DOHH2 (cell line): Measurements from ENCODE around the gene CEP85L.

Experiments used
- H3F3A ChIP-seq: fragments of 200-600 bp; sonication (generic), shearing (Covaris generic); 2 replicates; pipeline ENCODE4 v1.6.0; 2016; ENCODE audit warnings: antibody characterized with exemption, mild to moderate bottlenecking; ENCODE audit not compliant: control insufficient read depth, insufficient read depth
- H3K27ac ChIP-seq: fragments of 200-600 bp; sonication (generic); 2 replicates; pipeline ENCODE4 v1.5.1; 2014; ENCODE audit warnings: low read depth, mild to moderate bottlenecking, low read length, moderate library complexity
- H3K27me3 ChIP-seq: fragments of 200-600 bp; sonication (generic); 2 replicates; pipeline ENCODE4 v1.6.1; 2014; ENCODE audit warnings: mild to moderate bottlenecking, low read length, mixed read lengths; ENCODE audit not compliant: control insufficient read depth
- H3K36me3 ChIP-seq: fragments of 200-600 bp; sonication (generic); 2 replicates; pipeline ENCODE4 v1.6.1; 2014; ENCODE audit warnings: mild to moderate bottlenecking, low read length, moderate library complexity, mixed read lengths; ENCODE audit not compliant: control insufficient read depth
- H3K4me1 ChIP-seq: fragments of 200-600 bp; sonication (generic); 2 replicates; pipeline ENCODE4 v1.6.1; 2014; ENCODE audit warnings: mild to moderate bottlenecking, low read length, mixed read lengths; ENCODE audit not compliant: control insufficient read depth
- H3K4me2 ChIP-seq: fragments of 200-600 bp; sonication (generic); 2 replicates; pipeline ENCODE4 v1.6.0; 2014; ENCODE audit warnings: mild to moderate bottlenecking, low read length, moderate library complexity
- H3K4me3 ChIP-seq: fragments of 200-600 bp; sonication (generic); 2 replicates; pipeline ENCODE4 v1.5.1; 2014; ENCODE audit warnings: mild to moderate bottlenecking, low read length, mixed read lengths
- H3K79me2 ChIP-seq: fragments of 200-600 bp; sonication (generic); 2 replicates; pipeline ENCODE4 v1.6.1; 2014; ENCODE audit warnings: mild to moderate bottlenecking, low read length, mixed read lengths; ENCODE audit not compliant: control insufficient read depth
- H3K9me2 ChIP-seq: fragments of 200-600 bp; sonication (generic); replicated peaks from 2 replicates; pipeline ENCODE4 v1.6.1; 2014; ENCODE audit warnings: mild to moderate bottlenecking, low read length, mixed read lengths; ENCODE audit not compliant: control insufficient read depth
- H3K9me3 ChIP-seq: fragments of 200-600 bp; sonication (generic); 2 replicates; pipeline ENCODE4 v1.6.1; 2014; ENCODE audit warnings: antibody characterized with exemption, low read length, mixed read lengths; ENCODE audit not compliant: control insufficient read depth, insufficient read depth
- H4K20me1 ChIP-seq: fragments of 200-600 bp; sonication (generic); 2 replicates; pipeline ENCODE4 v1.6.0; 2014; ENCODE audit warnings: low read depth, mild to moderate bottlenecking, antibody characterized with exemption, low read length, moderate library complexity; ENCODE audit not compliant: control insufficient read depth, insufficient read depth
- EZH2phosphoT487 ChIP-seq: fragments of 200-600 bp; sonication (generic); IDR thresholded peaks from 2 replicates; pipeline ENCODE4 v1.6.1; 2017; ENCODE audit warnings: borderline replicate concordance, mild to moderate bottlenecking, antibody characterized with exemption, low read length, moderate library complexity, mixed read lengths
- TF ChIP-seq, protein P1 (sequence below): fragments of 200-600 bp; sonication (generic); IDR thresholded peaks from one replicate; pipeline ENCODE4 v1.5.1; 2014; ENCODE audit warnings: antibody characterized with exemption, mild to moderate bottlenecking, low read depth, low read length; ENCODE audit not compliant: poor library complexity, severe bottlenecking

The CEP85L gene

GRCh38 chr6:118639054-118639964, 12.1 kb downstream of the CEP85L start:
- Histone ChIP-seq H3K36me3 (no peaks in the 10 kb centered on the region), H3K9me3 (no peaks in the 10 kb centered on the region), H3K4me1 (peaks cover 20% of the 10 kb centered on the region), H3K4me3 (no peak overlapping the region), H3K4me2 (no peak overlapping the region), H3F3A (no peaks in the 10 kb centered on the region), H3K79me2 (peaks cover 63% of the 10 kb centered on the region), H3K9me2 (no peaks in the 10 kb centered on the region), H4K20me1 (peaks cover 2% of the 10 kb centered on the region; the same call in 1 of the 2 replicates), H3K27ac (no peak overlapping the region), H3K27me3 (no peaks in the 10 kb centered on the region)
- TF ChIP-seq, protein P1, sequence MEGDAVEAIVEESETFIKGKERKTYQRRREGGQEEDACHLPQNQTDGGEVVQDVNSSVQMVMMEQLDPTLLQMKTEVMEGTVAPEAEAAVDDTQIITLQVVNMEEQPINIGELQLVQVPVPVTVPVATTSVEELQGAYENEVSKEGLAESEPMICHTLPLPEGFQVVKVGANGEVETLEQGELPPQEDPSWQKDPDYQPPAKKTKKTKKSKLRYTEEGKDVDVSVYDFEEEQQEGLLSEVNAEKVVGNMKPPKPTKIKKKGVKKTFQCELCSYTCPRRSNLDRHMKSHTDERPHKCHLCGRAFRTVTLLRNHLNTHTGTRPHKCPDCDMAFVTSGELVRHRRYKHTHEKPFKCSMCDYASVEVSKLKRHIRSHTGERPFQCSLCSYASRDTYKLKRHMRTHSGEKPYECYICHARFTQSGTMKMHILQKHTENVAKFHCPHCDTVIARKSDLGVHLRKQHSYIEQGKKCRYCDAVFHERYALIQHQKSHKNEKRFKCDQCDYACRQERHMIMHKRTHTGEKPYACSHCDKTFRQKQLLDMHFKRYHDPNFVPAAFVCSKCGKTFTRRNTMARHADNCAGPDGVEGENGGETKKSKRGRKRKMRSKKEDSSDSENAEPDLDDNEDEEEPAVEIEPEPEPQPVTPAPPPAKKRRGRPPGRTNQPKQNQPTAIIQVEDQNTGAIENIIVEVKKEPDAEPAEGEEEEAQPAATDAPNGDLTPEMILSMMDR = no peak
- TF ChIP-seq EZH2phosphoT487 = no peak

- Histone ChIP-seq H3K9me3 (no peaks in the 10 kb centered on the region), H3K27ac (no peak overlapping the region), H3K27me3 (no peaks in the 10 kb centered on the region), H3K4me3 (no peak overlapping the region), H3K79me2 (peaks cover 58% of the 10 kb centered on the region), H3K36me3 (no peaks in the 10 kb centered on the region), H3K4me1 (peaks cover 20% of the 10 kb centered on the region), H3K4me2 (no peak overlapping the region), H3K9me2 (no peaks in the 10 kb centered on the region), H4K20me1 (no peaks in the 10 kb centered on the region), H3F3A (no peaks in the 10 kb centered on the region)
- TF ChIP-seq EZH2phosphoT487 = no peak
- TF ChIP-seq, protein P1 = no peak
These were observed 13.1 kb downstream of the CEP85L start for GRCh38 chr6:118638288-118638687.

- no peak overlapping the region for H3K27ac ChIP-seq
- H3K4me2 ChIP-seq = no peak overlapping the region
- peaks cover 9% of the 10 kb centered on the region for H3K4me1 ChIP-seq
- H3K36me3 ChIP-seq = 0 out of 2 replicates have a peak, but pooled peaks cover 3% of the 10 kb centered on the region
- H3K9me3 ChIP-seq = no peaks in the 10 kb centered on the region
- H3K4me3 ChIP-seq = no peak overlapping the region
- no peaks in the 10 kb centered on the region for H3F3A ChIP-seq
- H3K9me2 ChIP-seq = no peaks in the 10 kb centered on the region
- no peaks in the 10 kb centered on the region for H4K20me1 ChIP-seq
- TF ChIP-seq, protein P1 = no peak
- TF ChIP-seq EZH2phosphoT487 = no peak
- peaks cover 46% of the 10 kb centered on the region for H3K79me2 ChIP-seq
- no peaks in the 10 kb centered on the region for H3K27me3 ChIP-seq
These were observed 15.3 kb downstream of the CEP85L start for GRCh38 chr6:118635909-118636735.
